ENCODE data around the gene DCC. TPM values are rescaled to one million over a fixed set of nuclear protein-coding genes. Genes with fewer than 3 reads are reported as not detected.

The DCC gene
- polyA plus RNA-seq, 1 experiment, result 0.67 TPM

GRCh38 chr18:53324353-53324752, 984.4 kb downstream of the DCC start:
- ChIA-PET POLR2A (no interaction called here), CTCF (no interaction called here)
- Histone ChIP-seq H3K27me3 (ENCODE audit: control insufficient read depth, insufficient read depth, low read length) (no peaks in the 10 kb centered on the region), H3K9me3 (ENCODE audit: control insufficient read depth, insufficient read depth, low read length) (peaks cover 6% of the 10 kb centered on the region), H3K4me3 (ENCODE audit: low read depth, low read length) (no peak overlapping the region), H3K27ac (ENCODE audit: low read depth, low read length) (no peak overlapping the region)
- no peak for DNase-seq (ENCODE audit: low read depth, low spot score)
- no peak for TF ChIP-seq CTCF (IDR thresholded peaks at IDR 0.05; ENCODE audit: low read depth, low read length)

GRCh38 chr18:53360501-53361443, 1020.8 kb downstream of the DCC start:
- ChIA-PET CTCF (no interaction called here), POLR2A (no interaction called here)
- no peaks in the 10 kb centered on the region; the same call in none of the 2 replicates for H3K9me3 ChIP-seq (ENCODE audit: control insufficient read depth, insufficient read depth, low read length)
- no peak overlapping the region for H3K4me3 ChIP-seq (ENCODE audit: low read depth, low read length)
- DNase-seq (ENCODE audit: low read depth, low spot score), result no peak
- no peak overlapping the region for H3K27ac ChIP-seq (ENCODE audit: low read depth, low read length)
- no peak for TF ChIP-seq CTCF (IDR thresholded peaks at IDR 0.05; ENCODE audit: low read depth, low read length)
- H3K27me3 ChIP-seq (ENCODE audit: control insufficient read depth, insufficient read depth, low read length), result no peaks in the 10 kb centered on the region

GRCh38 chr18:53375621-53376020, 1035.6 kb downstream of the DCC start:
- no peak for DNase-seq (ENCODE audit: low read depth, low spot score)
- no peaks in the 10 kb centered on the region for H3K27me3 ChIP-seq (ENCODE audit: control insufficient read depth, insufficient read depth, low read length)
- H3K9me3 ChIP-seq (ENCODE audit: control insufficient read depth, insufficient read depth, low read length), result peaks cover 2% of the 10 kb centered on the region
- H3K27ac ChIP-seq (ENCODE audit: low read depth, low read length), result no peak overlapping the region
- TF ChIP-seq CTCF (IDR thresholded peaks at IDR 0.05; ENCODE audit: low read depth, low read length), result no peak
- no peak overlapping the region for H3K4me3 ChIP-seq (ENCODE audit: low read depth, low read length)
- CTCF ChIA-PET, result no interaction called here
- POLR2A ChIA-PET, result no interaction called here

- TF ChIP-seq CTCF (IDR thresholded peaks at IDR 0.05; ENCODE audit: low read depth, low read length), result no peak
- CTCF ChIA-PET, result no interaction called here
Observed at GRCh38 chr18:53380063-53380639, 1040.2 kb downstream of the DCC start.

GRCh38 chr18:53382870-53383269, 1042.9 kb downstream of the DCC start:
- ChIA-PET POLR2A (no interaction called here), CTCF (no interaction called here)
- DNase-seq (ENCODE audit: low read depth, low spot score), result no peak
- Histone ChIP-seq H3K27me3 (ENCODE audit: control insufficient read depth, insufficient read depth, low read length) (no peaks in the 10 kb centered on the region), H3K27ac (ENCODE audit: low read depth, low read length) (no peak overlapping the region), H3K4me3 (ENCODE audit: low read depth, low read length) (no peak overlapping the region), H3K9me3 (ENCODE audit: control insufficient read depth, insufficient read depth, low read length) (peaks cover 3% of the 10 kb centered on the region; the same call in 1 of the 2 replicates)
- TF ChIP-seq CTCF (IDR thresholded peaks at IDR 0.05; ENCODE audit: low read depth, low read length), result no peak

More at GRCh38 chr18:53380063-53380639, 1040.2 kb downstream of the DCC start:
- Histone ChIP-seq H3K27me3 (ENCODE audit: control insufficient read depth, insufficient read depth, low read length) (no peaks in the 10 kb centered on the region), H3K9me3 (ENCODE audit: control insufficient read depth, insufficient read depth, low read length) (peaks cover 5% of the 10 kb centered on the region), H3K27ac (ENCODE audit: low read depth, low read length) (no peak overlapping the region), H3K4me3 (ENCODE audit: low read depth, low read length) (no peak overlapping the region)
- POLR2A ChIA-PET, result no interaction called here
- no peak for DNase-seq (ENCODE audit: low read depth, low spot score)

Measured in AG04450 (cell line).